Astrocyte (in vitro differentiated cells and primary cell): ENCODE results near the gene FUT8. TPM values are rescaled to one million over a fixed set of nuclear protein-coding genes. Genes with fewer than 3 reads are reported as not detected.
A peak's percentile ranks its signal among the peaks of the same experiment; 100 is the strongest.

Experiments
- DNase-seq: peaks from one replicate; pipeline ENCODE4 v3.0.0-alpha.2; 2010; ENCODE audit warnings: low read depth
- FAIRE-seq: peaks from 2 replicates; lab custom pipeline; 2011; peaks lifted over from hg19 to GRCh38; lab: Jason Lieb, UNC
- H2AFZ ChIP-seq: 2 replicates; pipeline ENCODE4 v1.6.0; 2012; ENCODE audit warnings: low read depth, low read length, inconsistent platforms
- H3K27ac ChIP-seq: 2 replicates; pipeline ENCODE4 v1.5.1; 2011; ENCODE audit warnings: low read depth, low read length, inconsistent platforms
- H3K27me3 ChIP-seq: 2 replicates; pipeline ENCODE4 v1.6.0; 2011; ENCODE audit warnings: low read length, inconsistent platforms; ENCODE audit not compliant: insufficient read depth
- H3K36me3 ChIP-seq: 2 replicates; pipeline ENCODE4 v1.5.1; 2011; ENCODE audit warnings: low read length, inconsistent platforms; ENCODE audit not compliant: insufficient read depth
- H3K4me1 ChIP-seq: 2 replicates; pipeline ENCODE4 v1.5.1; 2011; ENCODE audit warnings: low read length, inconsistent platforms; ENCODE audit not compliant: insufficient read depth
- H3K4me2 ChIP-seq: 2 replicates; pipeline ENCODE4 v1.6.0; 2012; ENCODE audit warnings: low read length, inconsistent platforms
- H3K4me3 ChIP-seq: 2 replicates; pipeline ENCODE4 v1.5.1; 2011; ENCODE audit warnings: low read depth, mild to moderate bottlenecking, low read length, inconsistent platforms; ENCODE audit not compliant: insufficient read depth
- H3K79me2 ChIP-seq: 2 replicates; pipeline ENCODE4 v1.6.0; 2012; ENCODE audit warnings: mild to moderate bottlenecking, low read length, inconsistent platforms; ENCODE audit not compliant: insufficient read depth
- H3K9ac ChIP-seq: 2 replicates; pipeline ENCODE4 v1.6.0; 2012; ENCODE audit warnings: mild to moderate bottlenecking, low read length, inconsistent platforms
- H3K9me3 ChIP-seq: 2 replicates; pipeline ENCODE4 v1.5.1; 2012; ENCODE audit warnings: low read depth, mild to moderate bottlenecking, low read length, inconsistent platforms; ENCODE audit not compliant: insufficient read depth
- H4K20me1 ChIP-seq: 2 replicates; pipeline ENCODE4 v1.6.0; 2012; ENCODE audit warnings: low read length, inconsistent platforms; ENCODE audit not compliant: insufficient read depth
- H3K27ac Mint-ChIP-seq: one replicate; pipeline ENCODE4 v1.8.0; 2021; ENCODE audit warnings: mild to moderate bottlenecking, mixed read lengths; ENCODE audit not compliant: unreplicated experiment
- H3K27me3 Mint-ChIP-seq: one replicate; pipeline ENCODE4 v1.8.0; 2021; ENCODE audit warnings: low read depth, mixed read lengths; ENCODE audit not compliant: unreplicated experiment
- H3K36me3 Mint-ChIP-seq: one replicate; pipeline ENCODE4 v1.8.0; 2021; ENCODE audit warnings: low read depth, mixed read lengths; ENCODE audit not compliant: unreplicated experiment
- H3K4me1 Mint-ChIP-seq: one replicate; pipeline ENCODE4 v1.8.0; 2021; ENCODE audit warnings: low read depth, mixed read lengths; ENCODE audit not compliant: unreplicated experiment
- H3K4me3 Mint-ChIP-seq: one replicate; pipeline ENCODE4 v1.8.0; 2021; ENCODE audit warnings: mild to moderate bottlenecking, moderate library complexity, mixed read lengths; ENCODE audit not compliant: unreplicated experiment
- H3K9me3 Mint-ChIP-seq: one replicate; pipeline ENCODE4 v1.8.0; 2021; ENCODE audit warnings: mild to moderate bottlenecking, mixed read lengths; ENCODE audit not compliant: unreplicated experiment
- EZH2 ChIP-seq: IDR thresholded peaks from 2 replicates; pipeline ENCODE4 v1.6.1; 2012; ENCODE audit warnings: mild to moderate bottlenecking, low read length, inconsistent platforms; ENCODE audit not compliant: insufficient read depth
- total RNA-seq: library from RNA; stranded (reverse); gene quantifications from 2 replicates; pipeline ENCODE4 v1.2.1, GENCODE V29; 2021
- TF ChIP-seq, protein P1 (sequence below): IDR thresholded peaks from 2 replicates; pipeline ENCODE4 v1.5.1; 2011; ENCODE audit warnings: low read depth, mild to moderate bottlenecking, inconsistent platforms, low read length, moderate library complexity; ENCODE audit not compliant: insufficient read depth

FUT8 gene
- total RNA-seq, 1 donor from 2014 or later = 52.7 TPM

DNA sequence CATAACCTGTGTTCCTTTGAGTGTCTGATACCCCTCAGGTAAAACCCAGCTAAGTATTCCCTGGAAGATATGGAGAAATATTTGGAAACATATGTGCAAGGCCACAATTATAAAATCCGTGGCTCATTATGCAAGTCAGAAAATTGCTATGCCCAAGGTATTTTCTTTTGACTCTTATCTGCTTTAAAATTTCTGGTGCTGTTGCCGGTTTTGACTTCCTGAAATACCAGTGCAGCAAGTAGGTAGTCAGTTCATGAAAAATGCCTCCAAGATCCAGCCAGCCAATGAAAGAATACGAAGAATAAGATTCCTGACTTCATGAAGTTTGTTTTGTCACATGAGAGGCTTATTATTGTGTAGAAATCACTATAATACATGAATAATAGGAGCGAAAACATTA lies 20.2 kb upstream of the FUT8 start:
- FAIRE-seq (no peak), DNase-seq (no peak)
- no peak overlapping the region for H3K4me2 ChIP-seq
- peaks cover 7% of the 10 kb centered on the region for H3K9me3 ChIP-seq
- H3K79me2 ChIP-seq = no peaks in the 10 kb centered on the region
- Mint-ChIP-seq H3K27ac (no peak overlapping the region), H3K4me1 (no peaks in the 10 kb centered on the region), H3K36me3 (no peaks in the 10 kb centered on the region), H3K9me3 (peaks cover 13% of the 10 kb centered on the region), H3K4me3 (no peak overlapping the region), H3K27me3 (no peaks in the 10 kb centered on the region)
- H3K9ac ChIP-seq = no peak overlapping the region
- no peak overlapping the region for H3K27ac ChIP-seq
- no peaks in the 10 kb centered on the region for H3K27me3 ChIP-seq
- no peaks in the 10 kb centered on the region for H4K20me1 ChIP-seq
- H3K36me3 ChIP-seq = no peaks in the 10 kb centered on the region
- no peak overlapping the region for H3K4me3 ChIP-seq
- no peaks in the 10 kb centered on the region for H3K4me1 ChIP-seq
- H2AFZ ChIP-seq = no peak overlapping the region
- TF ChIP-seq, protein P1, sequence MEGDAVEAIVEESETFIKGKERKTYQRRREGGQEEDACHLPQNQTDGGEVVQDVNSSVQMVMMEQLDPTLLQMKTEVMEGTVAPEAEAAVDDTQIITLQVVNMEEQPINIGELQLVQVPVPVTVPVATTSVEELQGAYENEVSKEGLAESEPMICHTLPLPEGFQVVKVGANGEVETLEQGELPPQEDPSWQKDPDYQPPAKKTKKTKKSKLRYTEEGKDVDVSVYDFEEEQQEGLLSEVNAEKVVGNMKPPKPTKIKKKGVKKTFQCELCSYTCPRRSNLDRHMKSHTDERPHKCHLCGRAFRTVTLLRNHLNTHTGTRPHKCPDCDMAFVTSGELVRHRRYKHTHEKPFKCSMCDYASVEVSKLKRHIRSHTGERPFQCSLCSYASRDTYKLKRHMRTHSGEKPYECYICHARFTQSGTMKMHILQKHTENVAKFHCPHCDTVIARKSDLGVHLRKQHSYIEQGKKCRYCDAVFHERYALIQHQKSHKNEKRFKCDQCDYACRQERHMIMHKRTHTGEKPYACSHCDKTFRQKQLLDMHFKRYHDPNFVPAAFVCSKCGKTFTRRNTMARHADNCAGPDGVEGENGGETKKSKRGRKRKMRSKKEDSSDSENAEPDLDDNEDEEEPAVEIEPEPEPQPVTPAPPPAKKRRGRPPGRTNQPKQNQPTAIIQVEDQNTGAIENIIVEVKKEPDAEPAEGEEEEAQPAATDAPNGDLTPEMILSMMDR = no peak
- TF ChIP-seq EZH2 = no peak

DNA sequence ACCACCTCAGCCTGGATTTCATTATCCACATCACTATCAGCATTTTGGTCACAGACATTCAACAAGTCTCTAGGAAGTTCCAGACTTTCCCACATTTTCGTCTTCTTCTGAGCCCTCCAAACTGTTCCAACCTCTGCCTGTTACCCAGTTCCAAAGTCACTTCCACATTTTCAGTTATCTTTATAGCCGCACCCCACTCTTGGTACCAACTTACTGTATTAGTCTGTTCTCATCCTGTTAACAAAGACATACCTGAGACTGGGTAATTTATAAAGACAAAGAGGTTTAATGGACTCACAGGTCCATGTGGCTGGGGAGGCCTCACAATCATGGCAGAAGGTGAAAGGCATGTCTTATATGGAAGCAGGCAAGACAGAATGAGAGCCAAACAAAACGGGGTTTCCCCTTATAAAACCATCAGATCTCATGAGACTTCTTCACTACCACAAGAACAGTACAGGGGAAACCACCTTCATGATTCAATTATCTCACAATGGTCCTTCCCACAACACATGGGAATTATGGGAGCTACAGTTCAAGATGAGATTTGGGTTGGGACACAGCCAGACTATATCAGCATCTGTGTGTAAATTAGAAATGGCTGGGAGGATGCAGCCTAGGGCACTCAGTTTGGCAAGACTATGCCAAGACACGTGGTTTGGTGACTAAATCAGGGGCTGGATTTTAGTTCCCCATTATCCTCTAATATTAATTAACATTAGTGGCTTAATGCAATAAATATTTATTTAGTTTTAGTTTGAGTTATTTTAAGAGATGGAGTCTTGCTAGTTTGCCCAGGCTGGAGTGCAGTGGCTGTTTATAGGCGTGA lies 16.2 kb upstream of the FUT8 start:
- H3K4me3 ChIP-seq = no peak overlapping the region
- no peaks in the 10 kb centered on the region for H3K4me1 Mint-ChIP-seq
- H3K79me2 ChIP-seq = no peaks in the 10 kb centered on the region
- H3K4me2 ChIP-seq = no peak overlapping the region
- TF ChIP-seq, protein P1 = no peak
- TF ChIP-seq EZH2 = no peak
- H3K4me1 ChIP-seq = no peaks in the 10 kb centered on the region
- H3K36me3 Mint-ChIP-seq = no peaks in the 10 kb centered on the region
- H3K9me3 ChIP-seq = peaks cover 7% of the 10 kb centered on the region
- no peak for DNase-seq
- H3K27ac Mint-ChIP-seq = no peak overlapping the region
- no peak overlapping the region for H2AFZ ChIP-seq
- peaks cover 13% of the 10 kb centered on the region for H3K9me3 Mint-ChIP-seq
- no peaks in the 10 kb centered on the region for H3K36me3 ChIP-seq
- no peaks in the 10 kb centered on the region for H4K20me1 ChIP-seq
- H3K27me3 Mint-ChIP-seq = no peaks in the 10 kb centered on the region
- no peak overlapping the region for H3K27ac ChIP-seq
- H3K9ac ChIP-seq = no peak overlapping the region
- FAIRE-seq = no peak
- no peak overlapping the region for H3K4me3 Mint-ChIP-seq
- no peaks in the 10 kb centered on the region for H3K27me3 ChIP-seq

- FAIRE-seq (no peak), DNase-seq (peak; percentile 28)
- TF ChIP-seq, protein P1 = no peak
- no peak for TF ChIP-seq EZH2
- no peaks in the 10 kb centered on the region for H3K36me3 ChIP-seq
- no peaks in the 10 kb centered on the region for H3K27me3 Mint-ChIP-seq
- H3K9me3 Mint-ChIP-seq = no peaks in the 10 kb centered on the region
- no peaks in the 10 kb centered on the region for H3K27me3 ChIP-seq
- H3K4me1 Mint-ChIP-seq = no peaks in the 10 kb centered on the region
- no peak overlapping the region for H3K4me2 ChIP-seq
- H3K27ac Mint-ChIP-seq = no peak overlapping the region
- no peaks in the 10 kb centered on the region for H3K9me3 ChIP-seq
- no peaks in the 10 kb centered on the region for H3K79me2 ChIP-seq
- H3K27ac ChIP-seq = no peak overlapping the region
- H4K20me1 ChIP-seq = no peaks in the 10 kb centered on the region
- H3K4me3 Mint-ChIP-seq = no peak overlapping the region
- H3K4me1 ChIP-seq = no peaks in the 10 kb centered on the region
- H3K4me3 ChIP-seq = no peak overlapping the region
- no peak overlapping the region for H3K9ac ChIP-seq
- H2AFZ ChIP-seq = no peak overlapping the region
- no peaks in the 10 kb centered on the region for H3K36me3 Mint-ChIP-seq
Measured at GRCh38 chr14:65403231-65403630, 9.3 kb upstream of the FUT8 start.
